HepG2 (cell line): ENCODE measurements around the gene POU4F3. TPM values are rescaled to one million over a fixed set of nuclear protein-coding genes. Genes with fewer than 3 reads are reported as not detected.

Source experiments
- ATAC-seq: fragments of 200-7000 bp; cut with Tn5 transposase; 3 replicates; pipeline ENCODE4 v1.9.1; 2020; ENCODE audit warnings: mild to moderate bottlenecking, moderate library complexity
- BruUV-seq: library from RNA; stranded (reverse); fragments of 400-500 nt; replicated peaks from 2 replicates; lab custom pipeline; 2021; lab: Mats Ljungman, UMichigan
- CTCF ChIA-PET: fragments of 300-600 bp; formaldehyde crosslinking; extraction: SDS; loops from one replicate; lab custom pipeline; 2021; ENCODE audit warnings: low total read pairs, inconsistent platforms, low intra/inter-chr PET ratio; lab: Yijun Ruan, JAX
- POLR2A ChIA-PET: fragments of 350-600 bp; sonication (Branson Sonifier 250); formaldehyde crosslinking; loops from one replicate; lab custom pipeline; 2020; ENCODE audit warnings: antibody characterized with exemption, inconsistent platforms; lab: Yijun Ruan, JAX
- DNase-seq: peaks from one replicate; pipeline ENCODE4 v3.0.0-alpha.2; 2015; ENCODE audit warnings: low spot score
- FAIRE-seq: peaks from 3 replicates; lab custom pipeline; 2011; peaks lifted over from hg19 to GRCh38; lab: Jason Lieb, UNC
- H2AFZ ChIP-seq: one replicate; pipeline ENCODE4 v1.6.1; 2011; ENCODE audit warnings: low read length, inconsistent platforms
- H3K27ac ChIP-seq: fragments of 300-600 bp; 3 replicates; pipeline ENCODE4 v1.8.0; 2011; ENCODE audit warnings: mixed run types, mild to moderate bottlenecking, mixed read lengths, low read length, inconsistent platforms; ENCODE audit not compliant: insufficient read depth; ENCODE audit errors: extremely low read length
- H3K27me3 ChIP-seq, 2 experiments: fragments of 200-600 bp in 1 of 2; 2 replicates in 1 of 2; 3 replicates in 1 of 2; pipeline versions ENCODE4 v1.6.0 to v1.8.0; 2011; ENCODE audit warnings: low read length in 2 of 2, mild to moderate bottlenecking in 2 of 2, moderate library complexity in 2 of 2, inconsistent platforms in 1 of 2; ENCODE audit not compliant: insufficient read depth in 2 of 2, control insufficient read depth in 1 of 2
- H3K36me3 ChIP-seq, 2 experiments: fragments of 200-600 bp in 1 of 2; replicated peaks in 1 of 2; 2 replicates in 1 of 2; 3 replicates in 1 of 2; pipeline versions ENCODE4 v1.5.1 to v1.8.0; 2011; ENCODE audit warnings: low read length in 2 of 2, inconsistent platforms in 1 of 2; ENCODE audit not compliant: insufficient read depth in 2 of 2, control insufficient read depth in 1 of 2
- H3K4me1 ChIP-seq: 2 replicates; pipeline ENCODE4 v1.5.1; 2012; ENCODE audit warnings: low read length, inconsistent platforms; ENCODE audit not compliant: insufficient read depth
- H3K4me2 ChIP-seq: 2 replicates; pipeline ENCODE4 v1.6.0; 2011; ENCODE audit warnings: low read depth, low read length, inconsistent platforms
- H3K4me3 ChIP-seq, 3 experiments: fragments of 200-600 bp in 1 of 3; sonication (generic), shearing (Covaris generic) in 1 of 3; replicated peaks in 1 of 3; 2 replicates each; pipeline ENCODE4 v1.5.1; 2011 to 2016; ENCODE audit warnings: low read length in 3 of 3, inconsistent platforms in 2 of 3, low read depth in 2 of 3, mild to moderate bottlenecking in 2 of 3, control low read depth in 1 of 3, mixed read lengths in 1 of 3; ENCODE audit not compliant: insufficient read depth in 1 of 3
- H3K79me2 ChIP-seq: one replicate; pipeline ENCODE4 v1.6.1; 2011; ENCODE audit warnings: low read length, inconsistent platforms; ENCODE audit not compliant: insufficient read depth
- H3K9ac ChIP-seq: 2 replicates; pipeline ENCODE4 v1.6.0; 2011; ENCODE audit warnings: mild to moderate bottlenecking, low read depth, low read length, inconsistent platforms; ENCODE audit not compliant: insufficient read depth
- H3K9me3 ChIP-seq: 2 replicates; pipeline ENCODE4 v1.5.1; 2012; ENCODE audit warnings: mild to moderate bottlenecking, low read length
- H4K20me1 ChIP-seq: 2 replicates; pipeline ENCODE4 v1.6.0; 2011; ENCODE audit warnings: inconsistent platforms, mild to moderate bottlenecking, low read length, moderate library complexity; ENCODE audit not compliant: insufficient read depth
- GABPA ChIP-seq, 2 experiments: IDR thresholded peaks; 2 replicates each; pipeline ENCODE4 v1.6.1; 2011 to 2016; ENCODE audit warnings: low read depth in 2 of 2, low read length in 1 of 2, missing biosample characterization in 1 of 2, missing genetic modification characterization in 1 of 2
- GATA4 ChIP-seq: sonication (generic); IDR thresholded peaks from 2 replicates; pipeline ENCODE4 v1.6.1; 2016; ENCODE audit warnings: antibody characterized with exemption, low read depth, borderline replicate concordance
- GTF3A ChIP-seq: sonication (generic); formaldehyde crosslinking; conservative IDR thresholded peaks from 2 replicates; pipeline ENCODE4 v1.4.0; 2020; ENCODE audit warnings: mild to moderate bottlenecking, missing genetic modification reagents
- IRF2 ChIP-seq: IDR thresholded peaks from 2 replicates; pipeline ENCODE4 v1.6.1; 2018; ENCODE audit warnings: missing genetic modification reagents, missing compliant biosample characterization
- KAT7 ChIP-seq: IDR thresholded peaks from 2 replicates; pipeline ENCODE4 v1.6.1; 2018; ENCODE audit warnings: borderline replicate concordance, missing compliant biosample characterization
- NCOA5 ChIP-seq: sonication (generic); formaldehyde crosslinking; IDR thresholded peaks from 2 replicates; pipeline ENCODE4 v1.4.0; 2020; ENCODE audit warnings: missing genetic modification reagents
- NRL ChIP-seq: sonication (generic); formaldehyde crosslinking; IDR thresholded peaks from 2 replicates; pipeline ENCODE4 v1.5.0; 2020; ENCODE audit warnings: missing genetic modification reagents, mild to moderate bottlenecking, moderate library complexity, borderline replicate concordance
- PHF5A ChIP-seq: IDR thresholded peaks from one replicate; pipeline ENCODE4 v1.6.1; 2018; ENCODE audit warnings: low read depth, missing genetic modification reagents; ENCODE audit not compliant: unreplicated experiment
- TBX2 ChIP-seq: sonication (generic); formaldehyde crosslinking; IDR thresholded peaks from 2 replicates; pipeline ENCODE4 v1.5.0; 2020; ENCODE audit warnings: missing genetic modification reagents, mild to moderate bottlenecking, borderline replicate concordance
- ZNF235 ChIP-seq: sonication (generic); formaldehyde crosslinking; IDR thresholded peaks from 2 replicates; pipeline ENCODE4 v1.8.1; 2023; ENCODE audit warnings: mild to moderate bottlenecking, missing genetic modification reagents, borderline replicate concordance
- ZNF263 ChIP-seq: sonication (generic); formaldehyde crosslinking; IDR thresholded peaks from 2 replicates; pipeline ENCODE4 v1.4.0; 2020; ENCODE audit warnings: missing genetic modification reagents
- ZNF33A ChIP-seq: sonication (generic); formaldehyde crosslinking; IDR thresholded peaks from 2 replicates; pipeline ENCODE4 v1.5.1; 2020; ENCODE audit warnings: missing genetic modification reagents, mild to moderate bottlenecking, moderate library complexity, borderline replicate concordance
- WGBS: methylation state at CpG from one replicate; pipeline ENCODE4 v1.1.6; 2017; ENCODE audit warnings: low lambda C conversion rate; 5-methylcytosine and 5-hydroxymethylcytosine counted together
- in situ Hi-C: cut with HindIII; loops from 2 replicates; pipeline ENCODE4 v1.10.0; 2017; ENCODE audit warnings: low pct_unique_long_range_greater_than_20kb; ENCODE audit not compliant: extremely low pct_ligation_motif_present
- intact Hi-C: fragments of 100-400 bp; cut with micrococcal nuclease; formaldehyde crosslinking; loops from one replicate; pipeline ENCODE4 v1.10.0; 2022; ENCODE audit not compliant: unreplicated experiment
- polyA plus RNA-seq, 8 experiments: library from polyadenylated mRNA; depleted of rRNA in 3 of 8; stranded (reverse) in 7 of 8; unstranded in 1 of 8; fragments of >200 nt; fragmentation: Illumina TruSeq in 4 of 8; extraction: Trizol in 4 of 8; gene quantifications; 2 replicates each; pipeline versions ENCODE4 v1.2.1 to v1.2.3, GENCODE V29; 2011 to 2016; ENCODE audit warnings: low read depth in 4 of 8, missing spikeins in 1 of 8, mixed read lengths in 1 of 8; ENCODE audit not compliant: insufficient read depth in 1 of 8
- total RNA-seq, 5 experiments: library from RNA; depleted of rRNA; stranded (reverse); fragments of >200 nt; fragmentation: Illumina TruSeq; extraction: Trizol; gene quantifications; 2 replicates each; pipeline ENCODE4 v1.2.3, GENCODE V29; 2016; ENCODE audit warnings: low read depth in 1 of 5
- TF ChIP-seq, protein P1 (sequence below): sonication (generic); formaldehyde crosslinking; IDR thresholded peaks from 2 replicates; pipeline ENCODE4 v1.5.0; 2020; ENCODE audit warnings: missing genetic modification reagents
- TF ChIP-seq, protein P2 (sequence below): IDR thresholded peaks from 2 replicates; pipeline ENCODE4 v1.6.1; 2018; ENCODE audit warnings: missing genetic modification reagents

The POU4F3 gene
- total and polyA plus RNA-seq, 2 of the 13 experiments (the other 11 are each of a cell fraction or from before 2014, with no cell fraction given): not detected

- TF ChIP-seq, protein P1, sequence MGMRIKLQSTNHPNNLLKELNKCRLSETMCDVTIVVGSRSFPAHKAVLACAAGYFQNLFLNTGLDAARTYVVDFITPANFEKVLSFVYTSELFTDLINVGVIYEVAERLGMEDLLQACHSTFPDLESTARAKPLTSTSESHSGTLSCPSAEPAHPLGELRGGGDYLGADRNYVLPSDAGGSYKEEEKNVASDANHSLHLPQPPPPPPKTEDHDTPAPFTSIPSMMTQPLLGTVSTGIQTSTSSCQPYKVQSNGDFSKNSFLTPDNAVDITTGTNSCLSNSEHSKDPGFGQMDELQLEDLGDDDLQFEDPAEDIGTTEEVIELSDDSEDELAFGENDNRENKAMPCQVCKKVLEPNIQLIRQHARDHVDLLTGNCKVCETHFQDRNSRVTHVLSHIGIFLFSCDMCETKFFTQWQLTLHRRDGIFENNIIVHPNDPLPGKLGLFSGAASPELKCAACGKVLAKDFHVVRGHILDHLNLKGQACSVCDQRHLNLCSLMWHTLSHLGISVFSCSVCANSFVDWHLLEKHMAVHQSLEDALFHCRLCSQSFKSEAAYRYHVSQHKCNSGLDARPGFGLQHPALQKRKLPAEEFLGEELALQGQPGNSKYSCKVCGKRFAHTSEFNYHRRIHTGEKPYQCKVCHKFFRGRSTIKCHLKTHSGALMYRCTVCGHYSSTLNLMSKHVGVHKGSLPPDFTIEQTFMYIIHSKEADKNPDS (CRISPR knock-in tag): no peak
- TF ChIP-seq KAT7 (CRISPR knock-in tag): no peak
- no peak for TF ChIP-seq GTF3A (CRISPR knock-in tag)
- no peak for TF ChIP-seq ZNF235
- no peak for TF ChIP-seq GABPA (IDR thresholded peaks at IDR 0.05; ENCODE audit: low read depth, low read length)
- no peak for TF ChIP-seq GABPA (CRISPR knock-in tag; IDR thresholded peaks at IDR 0.05; ENCODE audit: low read depth)
- no peak for TF ChIP-seq IRF2
- no peak for TF ChIP-seq ZNF33A (CRISPR knock-in tag)
- no peak for TF ChIP-seq PHF5A (CRISPR knock-in tag)
- no peak for TF ChIP-seq TBX2 (CRISPR knock-in tag)
- TF ChIP-seq NRL (CRISPR knock-in tag): no peak
- TF ChIP-seq GATA4: no peak
Observed at GRCh38 chr5:146306838-146307237, 31.8 kb upstream of the POU4F3 start (continued).

DNA sequence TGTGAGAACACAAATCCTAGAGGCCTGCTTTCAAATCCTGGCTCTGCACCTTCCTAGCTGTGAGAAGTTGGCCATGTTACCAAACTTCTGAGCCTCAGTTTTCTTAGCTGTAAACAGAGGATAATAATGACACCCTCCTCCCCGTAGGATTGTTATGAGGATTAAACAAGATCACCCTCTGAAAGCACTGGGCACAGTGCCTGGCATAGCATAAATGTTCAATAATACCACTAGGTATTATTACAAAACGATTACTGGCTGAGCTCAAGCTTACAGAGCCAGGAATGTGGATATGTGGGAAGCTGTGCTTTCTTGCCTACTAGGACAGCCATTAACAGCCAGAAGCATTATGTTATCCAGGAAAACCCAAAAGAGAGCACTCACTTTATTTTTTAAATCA is 30.8 kb upstream of the POU4F3 start:
- no peaks in the 10 kb centered on the region for H3K4me1 ChIP-seq
- in situ Hi-C loops (no loop called here), intact Hi-C loops (no loop called here)
- WGBS: 0% methylated on average over 2 of the region's 2 CpGs
- no peaks in the 10 kb centered on the region for H3K9me3 ChIP-seq
- no peak overlapping the region for H3K9ac ChIP-seq
- no peaks in the 10 kb centered on the region for H4K20me1 ChIP-seq
- no peak overlapping the region for H3K27ac ChIP-seq
- TF ChIP-seq NCOA5 (CRISPR knock-in tag): no peak
- TF ChIP-seq, protein P2, sequence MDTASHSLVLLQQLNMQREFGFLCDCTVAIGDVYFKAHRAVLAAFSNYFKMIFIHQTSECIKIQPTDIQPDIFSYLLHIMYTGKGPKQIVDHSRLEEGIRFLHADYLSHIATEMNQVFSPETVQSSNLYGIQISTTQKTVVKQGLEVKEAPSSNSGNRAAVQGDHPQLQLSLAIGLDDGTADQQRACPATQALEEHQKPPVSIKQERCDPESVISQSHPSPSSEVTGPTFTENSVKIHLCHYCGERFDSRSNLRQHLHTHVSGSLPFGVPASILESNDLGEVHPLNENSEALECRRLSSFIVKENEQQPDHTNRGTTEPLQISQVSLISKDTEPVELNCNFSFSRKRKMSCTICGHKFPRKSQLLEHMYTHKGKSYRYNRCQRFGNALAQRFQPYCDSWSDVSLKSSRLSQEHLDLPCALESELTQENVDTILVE: no peak
- TF ChIP-seq ZNF263 (CRISPR knock-in tag): no peak
- DNase-seq (no peak), ATAC-seq (no peak), FAIRE-seq (no peak)
- H3K36me3 ChIP-seq: no peaks in the 10 kb centered on the region
- H3K4me3 ChIP-seq: no peak overlapping the region
- no peak overlapping the region for H3K4me2 ChIP-seq
- CTCF ChIA-PET: no interaction called here
- no peaks in the 10 kb centered on the region for H3K79me2 ChIP-seq
- peaks cover 0 to under 1% of the 10 kb centered on the region in 2 experiments; a peak in 2 of 5 replicates for H3K27me3 ChIP-seq
- no TSS peak for BruUV-seq
- POLR2A ChIA-PET: no interaction called here
- H2AFZ ChIP-seq: no peak overlapping the region
